SU-DHL-6 (cell line): ENCODE measurements around the gene CYB5A.

Source experiments
- EZH2phosphoT487 ChIP-seq: fragments of 200-600 bp; sonication (generic), shearing (Covaris generic); conservative IDR thresholded peaks from 2 replicates; pipeline ENCODE4 v1.6.1; 2018; ENCODE audit warnings: mild to moderate bottlenecking, antibody characterized with exemption, low read length, moderate library complexity, mixed read lengths
- TF ChIP-seq, protein P1 (sequence below): fragments of 200-600 bp; sonication (generic); IDR thresholded peaks from one replicate; pipeline ENCODE4 v1.5.1; 2017; ENCODE audit warnings: antibody characterized with exemption, mild to moderate bottlenecking, low read length, moderate library complexity; ENCODE audit not compliant: insufficient read depth, poor library complexity, severe bottlenecking

DNA sequence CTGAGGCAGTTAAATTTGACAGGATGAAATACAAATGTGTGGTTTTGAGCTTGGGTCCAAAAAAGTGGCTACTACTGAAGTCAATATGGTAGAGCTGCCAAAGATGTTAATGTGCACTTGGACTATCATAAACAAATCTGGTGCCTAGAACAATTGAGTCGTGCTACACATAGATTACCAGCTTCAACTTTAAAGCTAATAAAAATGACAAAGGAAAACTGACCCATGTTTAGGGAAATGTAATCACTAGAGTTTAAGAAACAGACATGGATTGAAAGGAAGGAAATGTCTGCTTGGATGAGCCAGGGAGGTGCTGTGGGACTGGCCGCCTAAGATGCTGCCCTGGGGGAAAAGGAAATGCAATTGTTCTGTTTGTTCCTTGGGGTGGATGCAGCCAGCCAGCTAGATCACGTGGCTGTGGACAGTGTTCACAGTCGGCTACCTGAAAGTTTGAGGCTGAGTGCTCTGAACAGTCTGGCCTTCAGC lies 36.6 kb downstream of the CYB5A start:
- TF ChIP-seq, protein P1, sequence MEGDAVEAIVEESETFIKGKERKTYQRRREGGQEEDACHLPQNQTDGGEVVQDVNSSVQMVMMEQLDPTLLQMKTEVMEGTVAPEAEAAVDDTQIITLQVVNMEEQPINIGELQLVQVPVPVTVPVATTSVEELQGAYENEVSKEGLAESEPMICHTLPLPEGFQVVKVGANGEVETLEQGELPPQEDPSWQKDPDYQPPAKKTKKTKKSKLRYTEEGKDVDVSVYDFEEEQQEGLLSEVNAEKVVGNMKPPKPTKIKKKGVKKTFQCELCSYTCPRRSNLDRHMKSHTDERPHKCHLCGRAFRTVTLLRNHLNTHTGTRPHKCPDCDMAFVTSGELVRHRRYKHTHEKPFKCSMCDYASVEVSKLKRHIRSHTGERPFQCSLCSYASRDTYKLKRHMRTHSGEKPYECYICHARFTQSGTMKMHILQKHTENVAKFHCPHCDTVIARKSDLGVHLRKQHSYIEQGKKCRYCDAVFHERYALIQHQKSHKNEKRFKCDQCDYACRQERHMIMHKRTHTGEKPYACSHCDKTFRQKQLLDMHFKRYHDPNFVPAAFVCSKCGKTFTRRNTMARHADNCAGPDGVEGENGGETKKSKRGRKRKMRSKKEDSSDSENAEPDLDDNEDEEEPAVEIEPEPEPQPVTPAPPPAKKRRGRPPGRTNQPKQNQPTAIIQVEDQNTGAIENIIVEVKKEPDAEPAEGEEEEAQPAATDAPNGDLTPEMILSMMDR = no peak
- TF ChIP-seq EZH2phosphoT487 = no peak
